Kidney epithelial cell (primary cell): ENCODE measurements around the gene PCDHGB7. TPM values are rescaled to one million over a fixed set of nuclear protein-coding genes. Genes with fewer than 3 reads are reported as not detected.
"Not testable (repeated sequence)": the region's sequence is repeated elsewhere in the genome, so short reads cannot be mapped to it uniquely, and the experiment has no call there.

ENCODE experiments used
- DNase-seq: peaks from one replicate; pipeline ENCODE4 v3.0.0-alpha.2; 2010; ENCODE audit warnings: low read depth
- H3K27me3 ChIP-seq: 2 replicates; pipeline ENCODE4 v1.6.0; 2011; ENCODE audit warnings: low read length; ENCODE audit not compliant: control insufficient read depth, insufficient read depth
- H3K36me3 ChIP-seq: 2 replicates; pipeline ENCODE4 v1.5.1; 2011; ENCODE audit warnings: low read length; ENCODE audit not compliant: control insufficient read depth, insufficient read depth
- H3K4me3 ChIP-seq: 2 replicates; pipeline ENCODE4 v1.5.1; 2011; ENCODE audit warnings: low read depth, mild to moderate bottlenecking, control low read depth, low read length
- CTCF ChIP-seq: IDR thresholded peaks from 2 replicates; pipeline ENCODE4 v1.5.1; 2011; ENCODE audit warnings: mild to moderate bottlenecking, moderate library complexity, low read length, control low read depth, inconsistent platforms; ENCODE audit not compliant: insufficient read depth, poor library complexity, severe bottlenecking
- total RNA-seq: library from RNA; depleted of rRNA; stranded (reverse); fragments of >200 nt; gene quantifications from 2 replicates; pipeline ENCODE4 v1.2.3, GENCODE V29; 2015

Gene PCDHGB7
- total RNA-seq, 1 donor from 2014 or later, result 14.1 TPM

- DNase-seq, result no peak
- H3K27me3 ChIP-seq, result peaks cover 9% of the 10 kb centered on the region
- TF ChIP-seq CTCF, result peak; percentile 28
- no peaks in the 10 kb centered on the region for H3K36me3 ChIP-seq
- peak within 1 kb of the TSS; percentile 43 for H3K4me3 ChIP-seq
Measured at GRCh38 chr5:141382469-141383294, 34.8 kb upstream of the PCDHGB7 start, which contains the start of gene PCDHGA7. TSS of gene PCDHGA7 (plus strand) at chr5:141382742. CDS start at chr5:141382900, 158 bp downstream.

GRCh38 chr5:141383345-141383744, 34.1 kb upstream of the PCDHGB7 start:
- Histone ChIP-seq H3K27me3 (peaks cover 9% of the 10 kb centered on the region), H3K4me3 (no peak overlapping the region), H3K36me3 (no peaks in the 10 kb centered on the region)
- no peak for TF ChIP-seq CTCF
- DNase-seq, result no peak

GRCh38 chr5:141384471-141385267, 32.8 kb upstream of the PCDHGB7 start:
- TF ChIP-seq CTCF, result no peak
- Histone ChIP-seq H3K36me3 (no peaks in the 10 kb centered on the region), H3K4me3 (no peak overlapping the region), H3K27me3 (peaks cover 16% of the 10 kb centered on the region)
- DNase-seq, result no peak

- Histone ChIP-seq H3K27me3 (peaks cover 15% of the 10 kb centered on the region), H3K4me3 (peak within 1 kb of the TSS; percentile 21)
- peak; percentile 40 for TF ChIP-seq CTCF
- not testable (repeated sequence) for DNase-seq, H3K36me3 ChIP-seq
Measured at GRCh38 chr5:141387557-141388311, 29.7 kb upstream of the PCDHGB7 start, which contains the start of gene PCDHGB4. TSS of gene PCDHGB4 (plus strand) at chr5:141387698. CDS start at chr5:141387885, 187 bp downstream.

GRCh38 chr5:141388661-141389060, 28.8 kb upstream of the PCDHGB7 start:
- Histone ChIP-seq H3K27me3 (peaks cover 15% of the 10 kb centered on the region), H3K36me3 (no peaks in the 10 kb centered on the region), H3K4me3 (no peak overlapping the region)
- no peak for TF ChIP-seq CTCF
- no peak for DNase-seq
